Fibroblast of skin of abdomen (primary cell): ENCODE data around the gene HNRNPA0.

Source experiments
- DNase-seq: peaks from one replicate; pipeline ENCODE4 v3.0.0-alpha.2; 2013

Gene HNRNPA0

GRCh38 chr5:137724251-137724650 is 29.9 kb downstream of the HNRNPA0 start:
- DNase-seq: no peak

- DNase-seq: no peak
Observed at GRCh38 chr5:137718611-137719010, 35.6 kb downstream of the HNRNPA0 start.

GRCh38 chr5:137716337-137716736 is 37.8 kb downstream of the HNRNPA0 start:
- DNase-seq: no peak

- no peak for DNase-seq
Observed at GRCh38 chr5:137715456-137715855, 38.7 kb downstream of the HNRNPA0 start.

GRCh38 chr5:137714946-137715345 is 39.2 kb downstream of the HNRNPA0 start:
- no peak for DNase-seq

- no peak for DNase-seq
Observed at GRCh38 chr5:137714494-137714893, 39.7 kb downstream of the HNRNPA0 start.

- no peak for DNase-seq
Observed at GRCh38 chr5:137712139-137712667, 42.0 kb downstream of the HNRNPA0 start.

GRCh38 chr5:137710086-137710485 is 44.1 kb downstream of the HNRNPA0 start:
- peak; percentile 15 for DNase-seq

GRCh38 chr5:137708796-137709559 is 45.2 kb downstream of the HNRNPA0 start:
- no peak for DNase-seq

- no peak for DNase-seq
Observed at GRCh38 chr5:137708062-137708461, 46.1 kb downstream of the HNRNPA0 start.

- peak; percentile 24 for DNase-seq
Observed at GRCh38 chr5:137706841-137707240, 47.3 kb downstream of the HNRNPA0 start.

GRCh38 chr5:137705106-137705505 is 49.1 kb downstream of the HNRNPA0 start:
- DNase-seq: peak; percentile 18

- DNase-seq: no peak
Observed at GRCh38 chr5:137703565-137703964, 50.6 kb downstream of the HNRNPA0 start.

GRCh38 chr5:137700282-137700680 is 53.9 kb downstream of the HNRNPA0 start:
- peak; percentile 8 for DNase-seq

- DNase-seq: no peak
Observed at GRCh38 chr5:137699336-137700281, 54.6 kb downstream of the HNRNPA0 start.

GRCh38 chr5:137696481-137696880 is 57.7 kb downstream of the HNRNPA0 start:
- DNase-seq: peak; percentile 30

- no peak for DNase-seq
Observed at GRCh38 chr5:137695651-137696428, 58.3 kb downstream of the HNRNPA0 start.
